ENCODE results near the gene EFHC2.
"Not testable (repeated sequence)": the region's sequence is repeated elsewhere in the genome, so short reads cannot be mapped to it uniquely, and the experiment has no call there.

Gene EFHC2

GRCh38 chrX:44228621-44229020, 114.9 kb downstream of the EFHC2 start:
- no peak for DNase-seq

GRCh38 chrX:44227991-44228390, 115.5 kb downstream of the EFHC2 start:
- no peak for DNase-seq

GRCh38 chrX:44225667-44226066, 117.8 kb downstream of the EFHC2 start:
- DNase-seq, result no peak

- DNase-seq, result no peak
Measured at GRCh38 chrX:44224760-44225159, 118.7 kb downstream of the EFHC2 start.

- no peak for DNase-seq
Measured at GRCh38 chrX:44223150-44223549, 120.3 kb downstream of the EFHC2 start.

GRCh38 chrX:44218465-44218864, 125.0 kb downstream of the EFHC2 start:
- DNase-seq, result no peak

GRCh38 chrX:44216171-44216570, 127.3 kb downstream of the EFHC2 start:
- DNase-seq, result no peak

- DNase-seq, result no peak
Measured at GRCh38 chrX:44203791-44204190, 139.7 kb downstream of the EFHC2 start.

- DNase-seq, result no peak
Measured at GRCh38 chrX:44202596-44202995, 140.9 kb downstream of the EFHC2 start.

GRCh38 chrX:44189116-44189515, 154.4 kb downstream of the EFHC2 start:
- DNase-seq, result no peak

GRCh38 chrX:44187915-44188314, 155.6 kb downstream of the EFHC2 start:
- not testable (repeated sequence) for DNase-seq

GRCh38 chrX:44183329-44183728, 160.1 kb downstream of the EFHC2 start:
- DNase-seq, result no peak

- DNase-seq, result no peak
Measured at GRCh38 chrX:44178274-44179053, 165.0 kb downstream of the EFHC2 start.

GRCh38 chrX:44175455-44175854, 168.0 kb downstream of the EFHC2 start:
- no peak for DNase-seq

- DNase-seq, result no peak
Measured at GRCh38 chrX:44174061-44174460, 169.4 kb downstream of the EFHC2 start.

- DNase-seq, result no peak
Measured at GRCh38 chrX:44173219-44173618, 170.3 kb downstream of the EFHC2 start.

GRCh38 chrX:44167116-44167515, 176.4 kb downstream of the EFHC2 start:
- no peak for DNase-seq

GRCh38 chrX:44162964-44163475, 180.5 kb downstream of the EFHC2 start:
- DNase-seq, result no peak

GRCh38 chrX:44157858-44158257, 185.6 kb downstream of the EFHC2 start:
- DNase-seq, result no peak

- DNase-seq, result no peak
Measured at GRCh38 chrX:44157283-44157682, 186.2 kb downstream of the EFHC2 start.

GRCh38 chrX:44156726-44157125, 186.7 kb downstream of the EFHC2 start:
- DNase-seq, result no peak

- no peak for DNase-seq
Measured at GRCh38 chrX:44155126-44155525, 188.3 kb downstream of the EFHC2 start.

- DNase-seq, result no peak
Measured at GRCh38 chrX:44152852-44153251, 190.6 kb downstream of the EFHC2 start.

GRCh38 chrX:44147130-44147529, 196.3 kb downstream of the EFHC2 start:
- DNase-seq, result no peak
